Measurements from ENCODE around the gene ADCY10.

DNA sequence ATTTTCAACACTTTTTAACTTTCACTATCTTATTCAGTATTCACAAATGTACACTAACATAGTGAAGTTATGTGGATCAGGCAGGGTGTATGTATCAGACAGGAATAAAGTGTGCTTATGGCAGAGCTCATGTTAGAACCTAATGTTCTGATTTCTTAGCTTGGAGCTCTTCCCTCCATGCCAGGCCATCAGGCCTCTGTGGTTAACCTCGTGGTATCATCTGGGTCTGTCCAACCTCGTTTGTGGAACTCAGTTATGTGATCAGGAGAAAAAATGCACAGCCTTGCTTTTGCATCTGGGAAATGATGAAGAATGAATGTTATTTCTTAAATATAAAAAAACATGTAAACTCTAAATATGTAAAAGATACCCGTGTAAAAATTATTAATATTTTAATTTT, 105.2 kb downstream of the ADCY10 start:
- TF ChIP-seq CTCF (IDR thresholded peaks at IDR 0.05; ENCODE audit: extremely low read depth in 1 of 2, insufficient read depth in 1 of 2, low read depth in 1 of 2, low read length in 2 of 2) (no peak), POLR2A (IDR thresholded peaks at IDR 0.05; ENCODE audit: low read depth, low read length) (no peak), EZH2 (IDR thresholded peaks at IDR 0.05; ENCODE audit: borderline replicate concordance, low read depth, low read length, severe bottlenecking) (no peak), JUN (IDR thresholded peaks at IDR 0.05; ENCODE audit: borderline replicate concordance, insufficient read depth, insufficient read length, low read depth) (no peak), POLR2AphosphoS5 (IDR thresholded peaks at IDR 0.05; ENCODE audit: insufficient read depth, low read depth, low read length) (no peak), MYC (IDR thresholded peaks at IDR 0.05; ENCODE audit: low read depth, low read length) (no peak), GATA2 (IDR thresholded peaks at IDR 0.05; ENCODE audit: insufficient read depth, insufficient read length, low read depth, low read length) (no peak), FOS (IDR thresholded peaks at IDR 0.05; ENCODE audit: borderline replicate concordance, insufficient read depth, low read length) (no peak)
- TF ChIP-seq, protein P1, sequence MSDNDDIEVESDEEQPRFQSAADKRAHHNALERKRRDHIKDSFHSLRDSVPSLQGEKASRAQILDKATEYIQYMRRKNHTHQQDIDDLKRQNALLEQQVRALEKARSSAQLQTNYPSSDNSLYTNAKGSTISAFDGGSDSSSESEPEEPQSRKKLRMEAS (IDR thresholded peaks at IDR 0.05; ENCODE audit: insufficient read depth, insufficient read length), result no peak
